BLaER1 treated with 17β-estradiol and CSF1 and Interleukin-3, amounts not matched to agents 10 nM and 100 nM (cell line): Measurements from ENCODE around the gene NETO2.
"Not testable (repeated sequence)": the region's sequence is repeated elsewhere in the genome, so short reads cannot be mapped to it uniquely, and the experiment has no call there.

Experiments used
- H3K27ac ChIP-seq, 11 experiments: shearing (Covaris generic); formaldehyde crosslinking; 2 replicates each; pipeline ENCODE4 v1.8.1; 2022
- H3K27me3 ChIP-seq, 11 experiments: shearing (Covaris generic); formaldehyde crosslinking; 2 replicates each; pipeline ENCODE4 v1.8.1; 2022
- H3K36me3 ChIP-seq, 11 experiments: shearing (Covaris generic); formaldehyde crosslinking; 2 replicates each; pipeline ENCODE4 v1.8.1; 2022
- H3K4me1 ChIP-seq, 10 experiments: shearing (Covaris generic); formaldehyde crosslinking; 2 replicates each; pipeline ENCODE4 v1.8.1; 2022
- H3K4me2 ChIP-seq, 11 experiments: shearing (Covaris generic); formaldehyde crosslinking; 2 replicates each; pipeline ENCODE4 v1.8.1; 2022
- H3K4me3 ChIP-seq, 10 experiments: shearing (Covaris generic); formaldehyde crosslinking; 2 replicates each; pipeline ENCODE4 v1.8.1; 2022
- H3K9ac ChIP-seq, 11 experiments: shearing (Covaris generic); formaldehyde crosslinking; 2 replicates each; pipeline ENCODE4 v1.8.1; 2022
- H3K9me3 ChIP-seq, 11 experiments: shearing (Covaris generic); formaldehyde crosslinking; replicated peaks in 1 of 11; 2 replicates each; pipeline ENCODE4 v1.8.1; 2022
- H4K20me1 ChIP-seq, 11 experiments: shearing (Covaris generic); formaldehyde crosslinking; 2 replicates each; pipeline ENCODE4 v1.8.1; 2022
- Cebpa-rat ChIP-seq, 11 experiments: shearing (Covaris generic); IDR thresholded peaks; 2 replicates each; pipeline ENCODE4 v1.8.1; 2022

The NETO2 gene

GRCh38 chr16:47113130-47113529 is 30.6 kb downstream of the NETO2 start:
- H3K27ac ChIP-seq = peak overlapping the region in 1 of 11 experiments; percentile 62; a peak in 3 of 22 replicates
- peaks cover 0 to 70% (median 25%) of the 10 kb centered on the region in 11 experiments; a peak in 17 of 22 replicates for H3K36me3 ChIP-seq
- H3K4me3 ChIP-seq = no peak overlapping the region

DNA sequence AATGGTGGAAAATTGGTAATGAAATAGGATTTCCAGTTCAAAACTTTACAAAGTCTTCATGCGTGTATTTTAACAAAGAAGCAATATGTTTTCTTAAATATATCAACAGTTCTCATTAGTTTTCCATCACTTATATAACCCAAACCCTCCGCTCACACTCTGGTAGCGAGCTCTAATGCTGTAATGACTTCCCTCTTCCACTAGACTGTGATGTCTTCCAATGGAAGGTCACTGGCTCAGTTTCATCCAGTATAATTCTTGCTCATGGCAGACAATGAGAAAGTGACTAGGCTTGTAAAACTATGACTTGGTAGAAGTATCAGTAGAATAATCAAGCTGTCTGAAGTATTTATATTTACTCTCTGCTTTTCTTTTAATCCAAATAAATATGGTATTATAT is 32.8 kb downstream of the NETO2 start:
- H3K36me3 ChIP-seq = peaks cover 3 to 71% (median 34%) of the 10 kb centered on the region in 11 experiments; a peak in 17 of 22 replicates
- H3K4me3 ChIP-seq = no peak overlapping the region
- no peaks in the 10 kb centered on the region for H3K9me3 ChIP-seq
- H3K27me3 ChIP-seq = no peaks in the 10 kb centered on the region
- no peak overlapping the region for H3K9ac ChIP-seq
- no peak overlapping the region for H3K27ac ChIP-seq
- no peak for TF ChIP-seq Cebpa-rat (IDR thresholded peaks at IDR 0.05)
- peaks cover 0 to 13% (median 0%) of the 10 kb centered on the region in 10 experiments; a peak in 1 of 20 replicates for H3K4me1 ChIP-seq
- no peak overlapping the region for H3K4me2 ChIP-seq
- H4K20me1 ChIP-seq = no peaks in the 10 kb centered on the region

More at GRCh38 chr16:47113130-47113529, 30.6 kb downstream of the NETO2 start:
- Histone ChIP-seq H3K4me2 (no peak overlapping the region), H3K9ac (no peak overlapping the region), H3K9me3 (no peaks in the 10 kb centered on the region), H4K20me1 (no peaks in the 10 kb centered on the region), H3K4me1 (peaks cover 0 to 13% (median 0%) of the 10 kb centered on the region in 10 experiments; a peak in 1 of 20 replicates), H3K27me3 (no peaks in the 10 kb centered on the region)
- TF ChIP-seq Cebpa-rat (IDR thresholded peaks at IDR 0.05) = no peak

- peaks cover 0 to 10% (median 0%) of the 10 kb centered on the region in 10 experiments; a peak in 2 of 20 replicates for H3K4me1 ChIP-seq
- H4K20me1 ChIP-seq = no peaks in the 10 kb centered on the region
- no peak for TF ChIP-seq Cebpa-rat (IDR thresholded peaks at IDR 0.05)
- H3K9ac ChIP-seq = no peak overlapping the region
- no peak overlapping the region for H3K27ac ChIP-seq
- H3K4me3 ChIP-seq = no peak overlapping the region
- no peaks in the 10 kb centered on the region for H3K27me3 ChIP-seq
- H3K4me2 ChIP-seq = no peak overlapping the region
- peaks cover 0 to 16% (median 7%) of the 10 kb centered on the region in 11 experiments; a peak in 8 of 22 replicates for H3K9me3 ChIP-seq
- H3K36me3 ChIP-seq = peaks cover 11 to 77% (median 44%) of the 10 kb centered on the region in 11 experiments; a peak in 20 of 22 replicates
Measured at GRCh38 chr16:47109361-47109760, 34.4 kb downstream of the NETO2 start.

DNA sequence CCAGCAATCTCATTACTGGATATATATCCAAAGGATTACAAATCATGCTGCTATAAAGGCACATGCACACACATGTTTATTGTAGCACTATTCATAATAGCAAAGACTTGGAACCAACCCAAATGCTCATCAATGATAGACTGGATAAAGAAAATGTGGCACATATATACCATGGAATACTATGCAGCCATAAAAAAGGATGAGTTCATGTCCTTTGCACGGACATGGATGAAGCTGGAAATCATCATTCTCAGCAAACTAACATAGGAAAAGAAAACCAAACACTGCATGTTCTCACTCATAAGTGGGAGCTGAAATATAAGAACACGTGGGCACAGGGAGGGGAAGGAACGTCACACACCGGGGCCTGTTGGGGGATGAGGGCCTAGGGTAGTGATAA is 40.8 kb downstream of the NETO2 start:
- Histone ChIP-seq H3K36me3 (peaks cover 20 to 74% (median 49%) of the 10 kb centered on the region in 11 experiments; a peak in 20 of 22 replicates), H3K9me3 (peaks cover 8 to 41% (median 21%) of the 10 kb centered on the region in 11 experiments; a peak in 20 of 22 replicates)
- H3K4me2 ChIP-seq, H3K27ac ChIP-seq, H3K4me3 ChIP-seq, H3K4me1 ChIP-seq, H3K9ac ChIP-seq, H3K27me3 ChIP-seq, H4K20me1 ChIP-seq: not testable (repeated sequence)

DNA sequence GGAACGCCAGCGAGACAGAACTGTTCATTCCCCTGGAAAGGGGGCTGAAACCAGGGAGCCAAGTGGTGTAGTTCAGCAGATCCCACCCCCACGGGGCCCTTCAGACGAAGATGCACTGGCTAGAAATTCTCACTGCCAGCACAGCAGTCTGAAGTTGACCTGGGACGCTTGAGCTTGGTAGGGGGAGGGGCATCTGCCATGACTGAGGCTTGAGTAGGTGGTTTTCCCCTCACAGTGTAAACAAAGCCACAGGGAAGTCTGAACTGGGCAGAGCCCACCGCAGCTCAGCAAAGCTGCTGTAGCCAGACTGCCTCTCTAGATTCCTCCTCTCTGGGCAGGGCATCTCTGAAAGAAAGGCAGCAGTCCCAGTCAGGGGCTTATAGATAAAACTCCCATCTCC is 46.6 kb downstream of the NETO2 start:
- not testable (repeated sequence) for H3K4me3 ChIP-seq, H3K4me2 ChIP-seq, H3K4me1 ChIP-seq

DNA sequence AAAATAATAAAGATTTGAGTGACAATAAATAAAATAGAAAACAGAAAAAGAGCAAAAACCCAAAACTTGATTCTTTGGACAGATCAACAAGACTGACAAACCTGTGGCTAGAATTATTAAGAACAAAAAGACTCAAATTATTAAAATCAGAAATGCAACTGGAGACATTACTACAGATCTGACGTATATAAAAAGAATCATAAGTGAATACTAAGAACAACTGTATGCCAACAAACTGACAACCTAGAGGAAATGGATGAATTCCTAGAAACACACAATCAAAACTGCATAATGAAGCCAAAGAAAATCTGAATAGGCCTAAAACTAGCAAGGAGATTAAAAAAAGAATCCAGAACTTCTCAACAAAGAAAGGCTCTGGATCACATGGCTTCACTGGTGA is 47.4 kb downstream of the NETO2 start:
- Histone ChIP-seq H3K4me3 (no peak overlapping the region), H3K4me1 (no peaks in the 10 kb centered on the region), H3K36me3 (peaks cover 0 to 75% (median 38%) of the 10 kb centered on the region in 11 experiments; a peak in 18 of 22 replicates), H3K27me3 (no peaks in the 10 kb centered on the region), H3K27ac (no peak overlapping the region), H3K4me2 (no peak overlapping the region), H3K9ac (no peak overlapping the region), H3K9me3 (no peaks in the 10 kb centered on the region), H4K20me1 (no peaks in the 10 kb centered on the region; a peak in 2 of 22 replicates)
- TF ChIP-seq Cebpa-rat (IDR thresholded peaks at IDR 0.05) = no peak

More for the DNA sequence above, 46.6 kb downstream of the NETO2 start:
- H3K27me3 ChIP-seq, H3K9ac ChIP-seq, H4K20me1 ChIP-seq, H3K27ac ChIP-seq, H3K9me3 ChIP-seq: not testable (repeated sequence)
- H3K36me3 ChIP-seq = peaks cover 0 to 72% (median 32%) of the 10 kb centered on the region in 11 experiments; a peak in 18 of 22 replicates

DNA sequence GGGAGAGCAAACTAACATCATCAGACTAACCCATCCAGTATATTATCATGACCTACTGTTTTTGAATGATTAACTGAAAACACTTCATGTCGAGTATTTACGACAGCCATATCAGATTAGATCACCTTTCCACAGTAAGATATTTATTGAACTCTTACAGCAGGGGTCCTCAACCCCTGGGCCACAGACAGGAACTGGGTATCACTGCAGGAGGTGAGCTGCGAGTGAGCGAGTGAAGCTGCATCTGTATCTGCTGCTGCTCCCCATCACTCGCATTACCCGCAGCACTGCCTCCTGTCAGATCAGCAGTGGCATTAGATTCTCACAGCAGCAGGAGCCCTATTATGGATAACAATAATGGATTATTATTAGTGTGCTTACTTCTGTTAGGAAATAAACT is 59.5 kb downstream of the NETO2 start:
- H3K4me2 ChIP-seq = no peak overlapping the region
- no peaks in the 10 kb centered on the region for H3K4me1 ChIP-seq
- H3K9ac ChIP-seq = no peak overlapping the region
- no peaks in the 10 kb centered on the region for H3K9me3 ChIP-seq
- H4K20me1 ChIP-seq = no peaks in the 10 kb centered on the region
- TF ChIP-seq Cebpa-rat (IDR thresholded peaks at IDR 0.05) = no peak
- no peak overlapping the region for H3K27ac ChIP-seq
- H3K4me3 ChIP-seq = no peak overlapping the region
- peaks cover 7 to 33% (median 16%) of the 10 kb centered on the region in 11 experiments; a peak in 18 of 22 replicates for H3K36me3 ChIP-seq
- H3K27me3 ChIP-seq = no peaks in the 10 kb centered on the region

DNA sequence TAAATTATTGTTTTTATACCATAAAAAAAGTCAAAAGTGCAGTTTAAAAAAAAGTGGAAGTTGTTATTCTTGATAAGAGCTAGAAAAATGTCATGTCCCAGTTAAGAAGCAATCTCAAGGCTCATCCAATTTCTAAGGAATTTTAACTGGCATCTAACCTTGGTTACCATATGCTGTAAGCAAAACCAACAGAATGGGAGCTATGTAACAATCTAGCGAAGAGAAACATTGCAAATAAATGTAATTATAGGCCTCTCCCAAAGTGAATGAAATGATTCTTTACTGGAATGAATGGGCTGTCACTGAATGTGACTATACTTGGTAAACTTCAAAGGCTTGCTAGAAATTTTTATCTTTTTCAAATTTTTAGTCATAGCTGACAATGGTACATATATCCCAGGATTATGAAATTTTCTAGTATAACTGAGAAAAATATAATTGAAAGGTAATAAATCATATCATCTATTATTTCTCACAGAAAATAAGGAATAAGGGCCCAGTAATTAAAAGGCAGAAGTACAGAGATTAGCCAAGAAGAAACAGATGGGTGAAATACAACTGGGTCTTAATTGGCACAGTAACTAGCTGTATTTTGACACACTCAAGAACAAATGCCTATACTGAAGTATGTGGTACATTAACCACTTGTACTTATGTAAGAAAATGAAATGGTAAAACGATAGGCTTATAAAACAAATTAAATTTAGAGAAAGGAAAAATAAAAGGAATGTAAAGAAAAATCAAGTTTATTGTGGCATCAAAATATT is 61.5 kb downstream of the NETO2 start:
- H3K4me2 ChIP-seq = no peak overlapping the region

DNA sequence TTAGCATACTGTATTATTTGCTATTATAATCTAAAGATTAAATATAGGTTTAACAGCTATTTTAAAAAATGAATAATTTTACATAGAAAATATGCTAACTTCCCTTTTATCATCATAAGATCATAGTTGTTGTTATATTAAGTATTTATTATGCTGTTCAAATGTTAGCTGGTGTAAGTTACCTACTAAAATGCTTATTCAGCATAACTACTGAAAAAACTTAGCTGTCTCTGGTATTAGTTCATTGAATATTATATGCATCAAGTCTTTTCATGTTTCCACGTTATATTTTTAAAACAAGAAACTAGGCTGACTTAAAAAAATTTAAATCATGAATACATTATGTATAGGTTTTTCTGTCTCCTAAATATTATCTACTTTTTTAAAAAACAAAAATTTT is 62.6 kb downstream of the NETO2 start:
- H3K27ac ChIP-seq = no peak overlapping the region
- H3K4me1 ChIP-seq = no peaks in the 10 kb centered on the region
- H3K4me2 ChIP-seq = no peak overlapping the region
- H4K20me1 ChIP-seq = no peaks in the 10 kb centered on the region
- no peak overlapping the region for H3K9ac ChIP-seq
- H3K4me3 ChIP-seq = no peak overlapping the region
- peaks cover 7 to 23% (median 15%) of the 10 kb centered on the region in 11 experiments; a peak in 17 of 22 replicates for H3K36me3 ChIP-seq
- no peaks in the 10 kb centered on the region for H3K27me3 ChIP-seq
- TF ChIP-seq Cebpa-rat (IDR thresholded peaks at IDR 0.05) = no peak
- H3K9me3 ChIP-seq = no peaks in the 10 kb centered on the region

More for the DNA sequence above, 61.5 kb downstream of the NETO2 start:
- no peak overlapping the region for H3K9ac ChIP-seq
- no peak for TF ChIP-seq Cebpa-rat (IDR thresholded peaks at IDR 0.05)
- H3K36me3 ChIP-seq = peaks cover 7 to 27% (median 16%) of the 10 kb centered on the region in 11 experiments; a peak in 18 of 22 replicates
- no peaks in the 10 kb centered on the region for H3K27me3 ChIP-seq
- no peaks in the 10 kb centered on the region for H3K4me1 ChIP-seq
- H3K9me3 ChIP-seq = no peaks in the 10 kb centered on the region
- H3K4me3 ChIP-seq = no peak overlapping the region
- H3K27ac ChIP-seq = no peak overlapping the region
- H4K20me1 ChIP-seq = no peaks in the 10 kb centered on the region
